ENCODE measurements around the gene TPRA1.

DNA sequence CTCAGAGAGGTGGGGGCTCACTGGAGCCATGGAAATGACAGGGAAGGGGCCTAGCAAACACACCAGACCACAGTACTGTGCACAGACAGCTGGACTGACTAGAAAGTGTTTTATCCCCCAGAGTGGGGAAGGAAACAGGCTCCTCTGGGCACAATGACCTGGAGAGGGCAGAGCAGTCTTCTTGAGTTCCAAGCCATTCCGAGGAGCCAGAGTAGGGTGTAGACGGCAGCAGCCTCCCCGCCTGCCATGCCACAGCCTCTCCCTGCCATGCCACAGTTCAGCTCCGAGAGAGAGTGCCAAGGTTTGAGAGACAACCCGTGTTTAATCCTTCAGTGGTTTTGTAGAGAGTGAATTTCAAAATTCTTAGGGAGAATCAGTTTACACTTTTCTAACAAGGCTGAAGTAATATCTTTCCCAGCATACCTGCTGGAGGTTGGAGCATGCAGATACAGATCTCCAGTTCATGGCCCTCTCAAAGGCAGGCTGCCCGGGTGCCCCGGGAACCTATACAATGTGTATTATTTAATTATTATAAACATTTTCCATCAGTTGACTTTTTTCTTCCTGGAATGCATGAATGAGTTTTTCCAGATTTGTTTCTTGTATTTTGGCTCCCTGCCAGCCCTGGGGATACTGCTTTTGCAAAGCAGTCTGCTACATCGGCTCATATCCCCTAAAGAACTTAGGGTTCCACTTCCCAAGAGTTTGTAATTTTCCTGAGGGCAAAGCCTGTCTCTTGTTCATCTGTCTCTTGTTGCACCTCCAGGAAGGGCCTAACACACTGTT is 41.7 kb upstream of the TPRA1 start:
- TF ChIP-seq CTCF (IDR thresholded peaks at IDR 0.05; ENCODE audit: insufficient read depth, low read depth, low read length), result no peak
- no peak for TF ChIP-seq EZH2 (IDR thresholded peaks at IDR 0.05; ENCODE audit: insufficient read depth, low read length)

All from astrocyte (in vitro differentiated cells and primary cell).